ENCODE data around the gene PLEKHB1. TPM values are rescaled to one million over a fixed set of nuclear protein-coding genes. Genes with fewer than 3 reads are reported as not detected.
"Not testable (repeated sequence)": the region's sequence is repeated elsewhere in the genome, so short reads cannot be mapped to it uniquely, and the experiment has no call there.

Gene PLEKHB1
- total and polyA plus RNA-seq, 2 experiments from 2014 or later: 21.8 to 33.5 TPM

- Histone ChIP-seq H3K9me3 (ENCODE audit: low read depth) (no peaks in the 10 kb centered on the region), H3K27ac (no peak overlapping the region), H3K4me1 (ENCODE audit: low read depth) (no peaks in the 10 kb centered on the region), H3K4me3 (no peak overlapping the region), H3K27me3 (no peaks in the 10 kb centered on the region), H3K36me3 (no peaks in the 10 kb centered on the region)
- DNase-seq (ENCODE audit: low read depth in 1 of 2, low spot score in 1 of 2): no peak
- no peak for TF ChIP-seq CTCF (IDR thresholded peaks at IDR 0.05; ENCODE audit: low read depth, low read length)
Observed at GRCh38 chr11:73664877-73665276, 18.5 kb downstream of the PLEKHB1 start.

GRCh38 chr11:73667891-73668290, 21.5 kb downstream of the PLEKHB1 start:
- no peak overlapping the region for H3K27ac ChIP-seq
- H3K36me3 ChIP-seq: no peaks in the 10 kb centered on the region
- no peak overlapping the region for H3K4me3 ChIP-seq
- TF ChIP-seq CTCF (IDR thresholded peaks at IDR 0.05; ENCODE audit: low read depth, low read length): no peak
- H3K27me3 ChIP-seq: no peaks in the 10 kb centered on the region
- H3K9me3 ChIP-seq (ENCODE audit: low read depth): no peaks in the 10 kb centered on the region
- DNase-seq (ENCODE audit: low read depth in 1 of 2, low spot score in 1 of 2): no peak
- no peaks in the 10 kb centered on the region for H3K4me1 ChIP-seq (ENCODE audit: low read depth)

DNA sequence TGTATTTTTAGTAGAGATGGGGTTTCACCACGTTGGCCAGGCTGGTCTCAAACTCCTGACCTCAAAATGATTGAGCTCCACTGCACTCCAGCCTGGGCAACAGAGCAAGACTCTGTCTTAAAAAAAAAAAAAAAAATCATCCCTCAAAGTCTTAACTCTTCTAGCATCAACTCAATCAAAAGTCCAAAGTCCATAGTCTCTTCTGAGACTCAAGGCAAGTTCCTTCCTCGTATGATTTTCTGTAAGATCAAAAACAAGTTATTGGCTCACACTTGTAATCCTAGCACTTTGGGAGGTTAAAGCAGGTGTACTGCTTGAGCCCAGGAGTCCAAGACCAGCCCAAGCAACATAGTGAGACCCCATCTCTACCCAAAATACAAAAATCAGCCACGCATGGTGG, 24.4 kb downstream of the PLEKHB1 start:
- no peak for TF ChIP-seq CTCF (IDR thresholded peaks at IDR 0.05; ENCODE audit: low read depth, low read length)
- H3K4me1 ChIP-seq (ENCODE audit: low read depth): no peaks in the 10 kb centered on the region
- no peaks in the 10 kb centered on the region for H3K36me3 ChIP-seq
- no peaks in the 10 kb centered on the region for H3K9me3 ChIP-seq (ENCODE audit: low read depth)
- no peak overlapping the region for H3K4me3 ChIP-seq
- no peaks in the 10 kb centered on the region for H3K27me3 ChIP-seq
- no peak for DNase-seq (ENCODE audit: low read depth in 1 of 2, low spot score in 1 of 2)
- H3K27ac ChIP-seq: no peak overlapping the region

DNA sequence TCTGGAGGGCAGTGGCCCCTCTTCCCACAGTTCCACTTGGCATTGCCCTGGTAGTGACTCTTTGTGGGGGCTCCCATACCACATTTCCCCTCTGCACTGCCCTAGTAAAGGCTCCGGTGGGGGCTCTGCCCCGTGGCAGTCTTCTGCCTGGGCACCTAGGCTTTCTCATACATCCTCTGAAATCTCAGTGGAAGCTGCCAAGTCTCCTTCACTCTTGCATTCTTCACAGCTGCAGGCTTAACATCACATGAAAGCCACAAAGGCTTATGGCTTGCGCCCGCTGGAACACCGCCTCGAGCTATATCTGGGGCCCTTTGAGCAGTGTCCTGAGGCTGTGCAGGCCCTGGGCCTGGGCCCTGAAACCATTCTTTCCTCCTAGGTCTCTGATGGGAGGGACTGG, 25.3 kb downstream of the PLEKHB1 start:
- Histone ChIP-seq H3K4me1 (ENCODE audit: low read depth) (no peaks in the 10 kb centered on the region), H3K4me3 (no peak overlapping the region), H3K36me3 (peaks cover 3% of the 10 kb centered on the region), H3K27me3 (no peaks in the 10 kb centered on the region), H3K9me3 (ENCODE audit: low read depth) (no peaks in the 10 kb centered on the region), H3K27ac (no peak overlapping the region)
- TF ChIP-seq CTCF (IDR thresholded peaks at IDR 0.05; ENCODE audit: low read depth, low read length): no peak
- DNase-seq (ENCODE audit: low read depth in 1 of 2, low spot score in 1 of 2): no peak

- H3K9me3 ChIP-seq (ENCODE audit: low read depth); H3K27ac ChIP-seq; H3K27me3 ChIP-seq; H3K4me1 ChIP-seq (ENCODE audit: low read depth); DNase-seq (ENCODE audit: low read depth in 1 of 2, low spot score in 1 of 2); H3K4me3 ChIP-seq: not testable (repeated sequence)
- H3K36me3 ChIP-seq: peaks cover 12% of the 10 kb centered on the region
Observed at GRCh38 chr11:73676552-73676951, 30.2 kb downstream of the PLEKHB1 start.

- H3K36me3 ChIP-seq: peaks cover 12% of the 10 kb centered on the region
- no peak for TF ChIP-seq CTCF (IDR thresholded peaks at IDR 0.05; ENCODE audit: low read depth, low read length)
- no peak for DNase-seq (ENCODE audit: low read depth in 1 of 2, low spot score in 1 of 2)
- H3K4me1 ChIP-seq (ENCODE audit: low read depth): no peaks in the 10 kb centered on the region
- H3K9me3 ChIP-seq (ENCODE audit: low read depth): no peaks in the 10 kb centered on the region
- H3K4me3 ChIP-seq: no peak overlapping the region
- H3K27me3 ChIP-seq: no peaks in the 10 kb centered on the region
- no peak overlapping the region for H3K27ac ChIP-seq
Observed at GRCh38 chr11:73680687-73681086, 34.3 kb downstream of the PLEKHB1 start.
